BJ (cell line): Measurements from ENCODE around the gene ZDHHC18. TPM values are rescaled to one million over a fixed set of nuclear protein-coding genes. Genes with fewer than 3 reads are reported as not detected.

Experiments
- CTCF ChIA-PET: fragments of 350-600 bp; formaldehyde crosslinking; extraction: SDS; loops from one replicate; lab custom pipeline; 2021; ENCODE audit warnings: antibody characterized with exemption, inconsistent platforms; lab: Yijun Ruan, JAX
- POLR2A ChIA-PET: fragments of 300-600 bp; sonication (Branson Sonifier 250); formaldehyde crosslinking; extraction: SDS; loops from one replicate; lab custom pipeline; 2021; ENCODE audit warnings: antibody characterized with exemption; lab: Charles Lee
- DNase-seq: peaks from one replicate; pipeline ENCODE4 v3.0.0-alpha.2; 2011; ENCODE audit warnings: low read depth
- H3K27me3 ChIP-seq: 2 replicates; pipeline ENCODE4 v1.6.0; 2011; ENCODE audit warnings: low read length; ENCODE audit not compliant: control insufficient read depth, insufficient read depth
- H3K36me3 ChIP-seq: 2 replicates; pipeline ENCODE4 v1.5.1; 2011; ENCODE audit warnings: low read length; ENCODE audit not compliant: control insufficient read depth, insufficient read depth
- H3K4me3 ChIP-seq: 2 replicates; pipeline ENCODE4 v1.5.1; 2011; ENCODE audit warnings: low read depth, mild to moderate bottlenecking, control low read depth, low read length
- CTCF ChIP-seq: IDR thresholded peaks from 2 replicates; pipeline ENCODE4 v1.5.1; 2011; ENCODE audit warnings: low read depth, mild to moderate bottlenecking, control low read depth, inconsistent platforms, low read length, moderate library complexity; ENCODE audit not compliant: insufficient read depth
- polyA plus RNA-seq: library from polyadenylated mRNA; depleted of rRNA; stranded (reverse); fragments of >200 nt; gene quantifications from 2 replicates; pipeline ENCODE4 v1.2.3, GENCODE V29; 2011

The ZDHHC18 gene
- polyA plus RNA-seq, 1 experiment, result 42.1 TPM

DNA sequence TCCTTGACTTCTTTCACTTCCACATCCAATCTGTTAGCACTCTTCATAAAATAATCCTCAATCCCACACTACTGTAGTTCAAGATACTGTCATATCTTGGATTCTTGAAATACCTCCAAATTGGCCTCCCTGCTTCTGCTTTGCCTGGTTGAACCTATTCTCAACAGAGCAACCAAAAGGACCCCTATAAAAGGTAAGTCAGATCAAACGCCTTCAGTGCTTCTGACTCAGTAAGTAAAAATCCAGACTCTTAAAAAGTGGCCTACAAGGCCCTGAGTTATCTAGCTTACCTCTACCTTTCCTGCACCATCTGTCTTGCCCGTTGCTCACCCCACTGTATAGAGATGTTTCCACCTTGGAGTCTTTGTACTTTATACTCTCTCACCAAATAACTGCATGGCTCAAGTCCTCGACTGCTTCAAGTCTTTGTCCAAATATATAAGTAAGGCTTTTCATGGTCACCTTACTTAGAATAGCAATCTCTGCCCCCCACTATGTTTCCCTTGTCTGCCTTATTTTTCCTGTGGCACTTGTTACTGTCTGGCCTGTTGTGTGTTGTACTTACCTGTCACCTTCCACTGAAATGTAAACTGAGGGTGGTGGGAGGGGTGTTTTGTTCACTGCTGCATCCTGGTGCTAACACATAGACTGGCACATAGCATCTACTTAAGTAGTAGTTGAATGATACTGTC, 43.8 kb upstream of the ZDHHC18 start:
- DNase-seq, result no peak
- POLR2A ChIA-PET, result no interaction called here
- TF ChIP-seq CTCF, result no peak

DNA sequence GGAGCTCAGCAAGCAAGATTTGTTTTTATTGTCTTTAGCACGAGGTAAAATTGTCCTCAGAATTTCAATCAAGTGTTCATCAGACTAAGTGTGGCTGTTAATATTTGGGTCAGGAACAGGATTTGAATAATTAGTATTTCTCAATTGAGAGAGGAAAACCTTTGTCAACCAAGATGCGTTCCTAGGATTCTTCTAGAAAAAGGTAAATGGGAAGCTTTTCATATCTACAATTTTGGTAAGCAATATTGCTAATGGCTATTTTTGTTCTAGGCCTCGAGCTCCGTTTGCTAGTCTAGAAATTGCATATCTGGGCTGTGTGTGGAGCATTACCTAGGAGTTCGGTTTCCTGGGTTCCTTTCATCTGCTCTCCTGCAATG, 42.9 kb upstream of the ZDHHC18 start:
- Histone ChIP-seq H3K36me3 (peaks cover 19% of the 10 kb centered on the region), H3K4me3 (no peak overlapping the region), H3K27me3 (no peaks in the 10 kb centered on the region)
- POLR2A ChIA-PET, result no interaction called here
- CTCF ChIA-PET, result interaction anchor here (1.1 to 1.7 kb wide), 4 partner anchors 8 to 174 kb away, joined by 3 to 4 read pairs (median 4); no protein-coding TSS in a partner anchor
- no peak for TF ChIP-seq CTCF
- no peak for DNase-seq

More for the DNA sequence above, 43.8 kb upstream of the ZDHHC18 start:
- Histone ChIP-seq H3K4me3 (no peak overlapping the region), H3K36me3 (peaks cover 24% of the 10 kb centered on the region), H3K27me3 (no peaks in the 10 kb centered on the region)
- CTCF ChIA-PET, result interaction anchor here (0.6 to 1.6 kb wide), 2 partner anchors 173 to 258 kb away, joined by 3 to 4 read pairs; no protein-coding TSS in a partner anchor

- CTCF ChIA-PET, result interaction anchor here (1.1 to 1.7 kb wide), 5 partner anchors 9 to 182 kb away, joined by 3 to 4 read pairs (median 4); no protein-coding TSS in a partner anchor
- peaks cover 14% of the 10 kb centered on the region for H3K36me3 ChIP-seq
- POLR2A ChIA-PET, result no interaction called here
- H3K27me3 ChIP-seq, result no peaks in the 10 kb centered on the region
- no peak for DNase-seq
- no peak for TF ChIP-seq CTCF
- H3K4me3 ChIP-seq, result no peak overlapping the region
Observed at GRCh38 chr1:26784023-26784871, 42.2 kb upstream of the ZDHHC18 start.

- ChIA-PET POLR2A (no interaction called here), CTCF (interaction anchor here (1.4 to 1.7 kb wide), 3 partner anchors 14 to 183 kb away, joined by 3 to 4 read pairs (median 4); no protein-coding TSS in a partner anchor)
- no peak for TF ChIP-seq CTCF
- Histone ChIP-seq H3K4me3 (no peak overlapping the region), H3K36me3 (peaks cover 8% of the 10 kb centered on the region), H3K27me3 (no peaks in the 10 kb centered on the region)
- DNase-seq, result no peak
Observed at GRCh38 chr1:26784886-26785285, 41.6 kb upstream of the ZDHHC18 start.
